Psoas muscle (tissue), 8 donors: ENCODE measurements around the gene KRTAP12-3. TPM values are rescaled to one million over a fixed set of nuclear protein-coding genes. Genes with fewer than 3 reads are reported as not detected.

Source experiments
- ATAC-seq, 4 donors: fragments of 200-7000 bp; cut with Tn5 transposase; one replicate each; pipeline ENCODE4 v1.9.1; 2020; ENCODE audit warnings: moderate library complexity in 3 of 4, mild to moderate bottlenecking in 2 of 4
- DNase-seq, 2 donors: peaks; one replicate each; pipeline ENCODE4 v3.0.0-alpha.2; 2020
- H3K27ac ChIP-seq: fragments of 200-600 bp; one replicate; pipeline ENCODE4 v1.8.0; 2022
- H3K27me3 ChIP-seq, 3 donors: fragments of 200-600 bp in 1 of 3; one replicate each; pipeline versions ENCODE4 v1.6.1 to v1.8.0; 2013 to 2022; ENCODE audit warnings: low read length in 2 of 3, mild to moderate bottlenecking in 2 of 3, moderate library complexity in 1 of 3; ENCODE audit not compliant: insufficient read depth in 3 of 3
- H3K36me3 ChIP-seq, 2 donors: fragments of 200-600 bp in 1 of 2; one replicate each; pipeline versions ENCODE4 v1.6.1 to v1.8.0; 2013 to 2022; ENCODE audit warnings: low read depth in 1 of 2, mild to moderate bottlenecking in 1 of 2, moderate library complexity in 1 of 2; ENCODE audit not compliant: insufficient read depth in 1 of 2
- H3K4me1 ChIP-seq: fragments of 200-600 bp; one replicate; pipeline ENCODE4 v1.8.0; 2022
- H3K4me3 ChIP-seq: fragments of 200-600 bp; one replicate; pipeline ENCODE4 v1.8.0; 2022; ENCODE audit warnings: mild to moderate bottlenecking
- H3K9me3 ChIP-seq: fragments of 200-600 bp; one replicate; pipeline ENCODE4 v1.8.0; 2022
- WGBS, 3 donors: extraction: QIAGEN DNeasy Blood & Tissue Kit; methylation state at CpG; one replicate each; pipeline versions ENCODE4 v1.1.6 to v1.1.7; 2013; 5-methylcytosine and 5-hydroxymethylcytosine counted together
- intact Hi-C, 2 donors: fragments of 100-400 bp; cut with DNase I; formaldehyde crosslinking; loops; one replicate each; pipeline versions ENCODE4 v1.11.0 to v1.14.2; 2022
- polyA plus RNA-seq, 3 donors: library from polyadenylated mRNA; stranded (reverse); fragments of 200-250 nt; gene quantifications; one replicate each; pipeline ENCODE4 v1.2.3, GENCODE V29; 2013
- total RNA-seq, 4 donors: library from RNA; stranded (reverse); fragmentation: NEBNext Ultra II Directional in 2 of 4; extraction: Animal tissue kit (Norgen Biotek cat#: 25700) in 2 of 4; gene quantifications; one replicate each; pipeline versions ENCODE4 v1.2.1 to v1.2.4, GENCODE V29; 2021 to 2023
- TF ChIP-seq, protein P1 (sequence below): fragments of 200-600 bp; IDR thresholded peaks from one replicate; pipeline ENCODE4 v1.8.0; 2022; ENCODE audit warnings: antibody characterized with exemption
- donor health status: healthy with polysubstance abuse.
- donor health status: DM: no; HTN: no; CAD: no; lungs with moderate emphysema.
- donor health status: Bipolar disorder and iron deficiency.
- donor health status: healthy.
- donor health status: DM: yes; HTN: yes; CAD: no.
- donor health status: DM: no; HTN: no; CAD: no.
- donor health status: DM: no; HTN: no; CAD: no.
- donor health status: DM: yes; HTN: yes; CAD: no.

KRTAP12-3 gene
- total and polyA plus RNA-seq, 7 donors, result not detected

DNA sequence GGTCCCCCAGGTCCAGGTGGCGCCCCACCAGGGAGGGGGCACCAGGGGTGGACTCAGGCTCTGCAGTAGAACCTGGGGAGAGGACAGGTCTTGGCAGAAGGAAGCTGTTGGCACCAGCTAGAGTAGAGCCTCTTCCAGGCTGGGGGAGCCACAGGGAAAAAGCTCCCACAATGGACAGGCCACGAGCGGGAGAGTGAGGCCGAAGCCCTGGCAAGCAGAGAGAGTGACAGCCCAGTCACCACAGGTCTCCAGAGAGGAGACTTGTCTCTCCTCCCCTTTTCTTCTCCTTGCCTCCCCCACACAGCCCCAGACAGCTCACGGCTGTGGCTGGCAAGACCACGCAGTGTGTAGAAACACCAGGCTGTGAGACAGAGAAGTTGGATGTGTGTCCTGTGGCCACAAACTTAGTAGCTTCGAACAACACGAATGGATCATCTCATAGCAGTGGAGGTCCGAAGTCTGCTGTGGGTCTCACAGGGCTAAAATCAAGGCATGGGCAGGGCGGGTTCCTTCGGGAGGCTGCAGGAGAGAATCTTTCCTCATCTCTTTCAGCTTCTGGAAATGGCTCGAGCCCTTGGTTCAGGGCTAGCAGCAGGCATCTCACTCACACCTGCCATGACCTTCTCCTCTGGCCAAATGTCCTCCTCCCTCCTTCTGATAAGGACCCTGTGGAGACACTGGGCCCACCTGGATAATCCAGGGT is 6.6 kb upstream of the KRTAP12-3 start:
- H3K36me3 ChIP-seq, result no peaks in the 10 kb centered on the region
- ATAC-seq (no peak), DNase-seq (no peak)
- TF ChIP-seq, protein P1, sequence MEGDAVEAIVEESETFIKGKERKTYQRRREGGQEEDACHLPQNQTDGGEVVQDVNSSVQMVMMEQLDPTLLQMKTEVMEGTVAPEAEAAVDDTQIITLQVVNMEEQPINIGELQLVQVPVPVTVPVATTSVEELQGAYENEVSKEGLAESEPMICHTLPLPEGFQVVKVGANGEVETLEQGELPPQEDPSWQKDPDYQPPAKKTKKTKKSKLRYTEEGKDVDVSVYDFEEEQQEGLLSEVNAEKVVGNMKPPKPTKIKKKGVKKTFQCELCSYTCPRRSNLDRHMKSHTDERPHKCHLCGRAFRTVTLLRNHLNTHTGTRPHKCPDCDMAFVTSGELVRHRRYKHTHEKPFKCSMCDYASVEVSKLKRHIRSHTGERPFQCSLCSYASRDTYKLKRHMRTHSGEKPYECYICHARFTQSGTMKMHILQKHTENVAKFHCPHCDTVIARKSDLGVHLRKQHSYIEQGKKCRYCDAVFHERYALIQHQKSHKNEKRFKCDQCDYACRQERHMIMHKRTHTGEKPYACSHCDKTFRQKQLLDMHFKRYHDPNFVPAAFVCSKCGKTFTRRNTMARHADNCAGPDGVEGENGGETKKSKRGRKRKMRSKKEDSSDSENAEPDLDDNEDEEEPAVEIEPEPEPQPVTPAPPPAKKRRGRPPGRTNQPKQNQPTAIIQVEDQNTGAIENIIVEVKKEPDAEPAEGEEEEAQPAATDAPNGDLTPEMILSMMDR, result no peak
- no peaks in the 10 kb centered on the region for H3K9me3 ChIP-seq
- H3K27me3 ChIP-seq, result peaks cover 0 to 36% (median 6%) of the 10 kb centered on the region in 3 donors
- H3K27ac ChIP-seq, result no peak overlapping the region
- H3K4me3 ChIP-seq, result no peak overlapping the region
- intact Hi-C loops, result no loop called here
- 82 to 93% (median 89%) methylated on average over 12 of the region's 12 CpGs for WGBS, 3 donors
- no peaks in the 10 kb centered on the region for H3K4me1 ChIP-seq

DNA sequence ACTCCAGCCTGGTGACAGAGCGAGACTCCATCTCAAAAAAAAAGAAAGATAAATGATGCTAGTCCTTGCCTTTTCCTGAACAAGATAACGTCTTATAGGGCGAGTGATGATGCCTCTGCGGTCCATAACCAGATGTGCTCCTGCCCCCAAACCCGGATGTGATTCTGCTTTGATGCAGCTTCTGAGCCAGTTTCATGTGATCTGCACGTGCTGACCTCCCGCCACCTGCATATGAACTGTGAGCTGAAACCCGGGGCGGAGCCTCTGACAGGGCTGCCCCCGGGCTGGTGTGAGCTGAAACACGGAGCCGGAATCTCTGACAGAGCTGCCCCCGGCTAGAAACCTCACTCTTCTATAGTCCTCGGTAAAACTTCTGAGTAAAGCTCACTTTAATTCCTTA is 4.6 kb upstream of the KRTAP12-3 start:
- Histone ChIP-seq H3K36me3 (no peaks in the 10 kb centered on the region), H3K27ac (no peak overlapping the region), H3K4me1 (no peaks in the 10 kb centered on the region), H3K4me3 (no peak overlapping the region), H3K27me3 (peaks cover 0 to 39% (median 4%) of the 10 kb centered on the region in 3 donors), H3K9me3 (no peaks in the 10 kb centered on the region)
- no peak for DNase-seq
- 47 to 55% (median 55%) methylated on average over 14 of the region's 14 CpGs for WGBS, 3 donors
- intact Hi-C loops, result no loop called here
- ATAC-seq, result no peak
- TF ChIP-seq, protein P1, result no peak

DNA sequence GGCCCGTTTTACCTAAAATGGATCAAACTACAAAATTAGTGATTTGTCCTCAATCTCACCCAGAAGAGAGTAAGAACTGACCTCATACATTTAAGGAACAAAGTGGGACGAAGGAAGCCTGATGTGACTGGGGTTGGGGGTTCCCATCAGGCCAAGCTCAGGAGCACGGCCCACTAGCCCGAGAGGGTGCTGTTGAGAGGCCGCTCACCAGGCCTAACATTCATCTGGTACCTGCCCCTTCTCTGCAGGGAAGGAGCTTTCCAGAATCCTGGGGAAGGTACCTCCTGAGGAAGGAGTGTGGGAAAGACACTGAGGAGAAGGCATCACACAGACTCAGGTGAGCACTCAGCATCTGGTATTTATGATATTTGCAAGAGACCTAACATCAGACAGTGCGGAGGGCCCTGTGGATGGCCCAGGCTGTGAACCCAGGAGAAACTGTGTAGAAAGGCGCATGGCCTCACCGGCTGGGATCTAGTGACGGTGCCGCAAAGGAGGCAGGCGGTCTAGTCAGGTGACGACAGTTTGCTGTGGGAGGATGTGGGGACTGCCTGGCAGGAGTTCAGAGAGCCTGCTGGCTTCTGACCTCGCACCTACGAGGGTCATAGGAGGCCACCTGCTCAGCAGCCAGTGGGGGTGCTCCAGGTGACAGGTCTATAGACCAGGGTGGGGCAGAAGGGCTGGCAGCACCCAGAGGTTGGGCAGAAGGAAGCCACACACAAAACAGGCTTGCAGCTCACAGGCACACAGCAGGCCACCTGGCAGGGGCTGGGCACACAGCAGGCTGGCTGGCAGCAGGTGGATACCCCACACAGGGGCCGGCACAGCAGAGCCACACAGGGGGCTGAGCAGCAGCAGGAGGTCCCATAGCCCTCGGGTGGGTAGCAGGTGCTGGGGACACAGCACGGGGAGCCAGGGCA is 3.8 kb upstream of the KRTAP12-3 start:
- Histone ChIP-seq H3K36me3 (no peaks in the 10 kb centered on the region), H3K4me1 (no peaks in the 10 kb centered on the region), H3K9me3 (no peaks in the 10 kb centered on the region), H3K27me3 (peaks cover 0 to 42% (median 3%) of the 10 kb centered on the region in 3 donors), H3K4me3 (no peak overlapping the region), H3K27ac (no peak overlapping the region)
- DNase-seq (no peak), ATAC-seq (no peak)
- intact Hi-C loops, result no loop called here
- TF ChIP-seq, protein P1, result no peak
- 65 to 74% (median 70%) methylated on average over 17 of the region's 17 CpGs for WGBS, 3 donors

DNA sequence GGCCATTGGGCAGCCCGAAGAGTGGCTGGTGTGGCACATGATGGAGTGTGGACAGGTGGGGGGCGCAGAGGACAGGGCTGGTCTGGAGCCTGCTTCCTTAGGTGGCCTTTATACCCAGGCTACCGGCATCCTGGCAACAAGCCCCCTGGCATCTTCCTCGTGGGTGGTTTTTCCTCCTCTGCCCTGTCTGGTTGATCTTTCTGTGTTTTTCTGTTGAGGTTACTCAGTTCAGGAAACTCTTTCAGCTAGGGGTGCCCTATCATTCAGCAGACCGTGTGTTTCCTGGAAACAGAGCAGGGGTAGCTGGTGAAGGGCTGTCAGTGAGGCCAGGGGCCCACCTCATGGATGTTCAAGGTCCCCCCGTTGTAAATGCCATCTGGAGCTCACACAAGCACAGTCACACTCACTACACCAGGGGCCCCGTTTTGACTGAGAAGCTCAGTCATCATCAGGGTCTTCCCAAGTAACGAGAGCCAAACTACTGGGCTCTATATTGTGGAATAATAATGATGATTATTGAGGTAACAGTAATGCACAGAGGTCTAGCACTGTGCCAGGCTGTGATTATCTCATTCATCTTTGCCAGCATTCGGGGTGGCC is 3.1 kb upstream of the KRTAP12-3 start, which contains the start of gene KRTAP12-4:
Gene KRTAP12-4 (minus strand): TSS at position 84 of the 600 bp plus-strand sequence. CDS start 45 bp downstream, at position 39.
- Histone ChIP-seq H3K27ac (no peak within 1 kb of the TSS), H3K4me1 (no peaks in the 10 kb centered on the region), H3K27me3 (peaks cover 0 to 46% (median 2%) of the 10 kb centered on the region in 3 donors), H3K36me3 (no peaks in the 10 kb centered on the region), H3K9me3 (no peaks in the 10 kb centered on the region), H3K4me3 (no peak within 1 kb of the TSS)
- no peak for DNase-seq
- no peak for ATAC-seq
- TF ChIP-seq, protein P1, result no peak
- WGBS, 3 donors, result 55 to 63% (median 55%) methylated on average over 9 of the region's 9 CpGs
- intact Hi-C loops, result no loop called here
